Measurements from ENCODE around the gene UGT2B7. TPM values are rescaled to one million over a fixed set of nuclear protein-coding genes. Genes with fewer than 3 reads are reported as not detected.

Gene UGT2B7
- polyA plus RNA-seq, 1 donor: 74.6 TPM

GRCh38 chr4:69147334-69147733, 51.1 kb downstream of the UGT2B7 start:
- no peak for DNase-seq

DNA sequence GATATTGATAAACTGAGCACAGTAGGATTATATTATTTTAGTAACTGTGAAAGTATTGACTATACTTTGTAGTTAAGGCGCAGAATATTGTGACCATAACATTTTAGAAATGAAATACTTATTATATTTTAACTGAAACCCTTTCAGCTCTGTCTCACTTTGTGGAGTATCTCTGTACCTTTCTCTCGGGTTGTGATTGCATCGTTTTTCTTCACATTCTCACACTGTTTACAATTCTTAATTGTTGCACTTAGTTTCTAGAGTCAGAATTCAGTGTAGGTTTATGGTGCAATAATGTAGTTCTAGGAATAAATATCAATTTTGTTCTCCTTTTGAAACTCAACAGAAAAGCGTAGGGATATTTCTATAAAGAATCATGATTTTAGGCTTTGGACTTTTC, 57.7 kb downstream of the UGT2B7 start:
- DNase-seq: no peak

GRCh38 chr4:69156913-69157312, 60.6 kb downstream of the UGT2B7 start:
- DNase-seq: no peak

Other genes with a start within 250 kb of the UGT2B7 start
- 63.1 TPM for gene UGT2A3, start 144.7 kb upstream of the UGT2B7 start, polyA plus RNA-seq (ENCODE audit: insufficient read length)
- 0.71 TPM for gene UGT2B11, start 118.3 kb downstream of the UGT2B7 start, polyA plus RNA-seq (ENCODE audit: insufficient read length)
- 0.83 TPM for gene UGT2B28, start 184.0 kb downstream of the UGT2B7 start, polyA plus RNA-seq (ENCODE audit: insufficient read length)

All from left kidney (tissue), 2 donors.